SU-DHL-6 (cell line): Measurements from ENCODE around the gene CHCHD3.

Experiments
- H2AFZ ChIP-seq: fragments of 200-600 bp; sonication (generic); 2 replicates; pipeline ENCODE4 v1.6.1; 2014; ENCODE audit warnings: low read depth, mild to moderate bottlenecking, moderate library complexity, mixed read lengths, antibody characterized with exemption, low read length; ENCODE audit not compliant: severe bottlenecking
- H3F3A ChIP-seq: fragments of 200-600 bp; shearing (Covaris generic); 2 replicates; pipeline ENCODE4 v1.6.0; 2016; ENCODE audit warnings: antibody characterized with exemption, mild to moderate bottlenecking; ENCODE audit not compliant: insufficient read depth
- H3K27ac ChIP-seq: fragments of 200-600 bp; sonication (generic); 2 replicates; pipeline ENCODE4 v1.5.1; 2016; ENCODE audit warnings: low read depth, mild to moderate bottlenecking, low read length, moderate library complexity, mixed read lengths
- H3K27me3 ChIP-seq: fragments of 200-600 bp; sonication (generic), shearing (Covaris generic); 2 replicates; pipeline ENCODE4 v1.6.0; 2014; ENCODE audit warnings: mild to moderate bottlenecking, low read length
- H3K36me3 ChIP-seq: fragments of 200-600 bp; sonication (generic); 2 replicates; pipeline ENCODE4 v1.6.1; 2014; ENCODE audit warnings: mild to moderate bottlenecking, low read length, mixed read lengths
- H3K4me2 ChIP-seq: fragments of 300-600, 200-600 bp; shearing (Covaris generic), sonication (generic); 2 replicates; pipeline ENCODE4 v1.6.0; 2014; ENCODE audit warnings: low read length, low read depth, mild to moderate bottlenecking; ENCODE audit not compliant: poor library complexity, severe bottlenecking
- H3K4me3 ChIP-seq: fragments of 200-600 bp; sonication (generic); 2 replicates; pipeline ENCODE4 v1.5.1; 2014; ENCODE audit warnings: antibody characterized with exemption, low read length, mild to moderate bottlenecking, mixed read lengths; ENCODE audit not compliant: insufficient read depth, poor library complexity, severe bottlenecking
- H3K79me2 ChIP-seq: fragments of 200-600 bp; sonication (generic); 2 replicates; pipeline ENCODE4 v1.6.1; 2014; ENCODE audit warnings: mild to moderate bottlenecking, low read length, moderate library complexity; ENCODE audit not compliant: insufficient read depth
- H3K9ac ChIP-seq: fragments of 200-600 bp; sonication (generic); 2 replicates; pipeline ENCODE4 v1.7.0; 2014; ENCODE audit warnings: mild to moderate bottlenecking, low read length
- H3K9me2 ChIP-seq: fragments of 200-600 bp; sonication (generic); replicated peaks from 2 replicates; pipeline ENCODE4 v1.6.1; 2014; ENCODE audit warnings: low read length; ENCODE audit not compliant: insufficient read depth
- H3K9me3 ChIP-seq: fragments of 200-600 bp; sonication (generic); 2 replicates; pipeline ENCODE4 v1.6.1; 2014; ENCODE audit warnings: low read length, mixed read lengths; ENCODE audit not compliant: insufficient read depth
- H4K20me1 ChIP-seq: fragments of 200-600 bp; sonication (generic); 2 replicates; pipeline ENCODE4 v1.6.1; 2014; ENCODE audit warnings: low read depth, mild to moderate bottlenecking, antibody characterized with exemption, low read length, moderate library complexity, mixed read lengths
- CTCF ChIP-seq: fragments of 200-600 bp; sonication (generic); IDR thresholded peaks from one replicate; pipeline ENCODE4 v1.5.1; 2017; ENCODE audit warnings: antibody characterized with exemption, mild to moderate bottlenecking, low read length, moderate library complexity; ENCODE audit not compliant: insufficient read depth, poor library complexity, severe bottlenecking
- EZH2phosphoT487 ChIP-seq: fragments of 200-600 bp; sonication (generic), shearing (Covaris generic); conservative IDR thresholded peaks from 2 replicates; pipeline ENCODE4 v1.6.1; 2018; ENCODE audit warnings: mild to moderate bottlenecking, antibody characterized with exemption, low read length, moderate library complexity, mixed read lengths

The CHCHD3 gene

GRCh38 chr7:132891554-132891953 lies 190.3 kb downstream of the CHCHD3 start:
- Histone ChIP-seq H3K9ac (no peak overlapping the region), H3K4me3 (no peak overlapping the region), H3K27ac (no peak overlapping the region), H3K27me3 (no peaks in the 10 kb centered on the region), H4K20me1 (no peaks in the 10 kb centered on the region; the same call in 1 of the 2 replicates), H2AFZ (no peak overlapping the region), H3K4me2 (no peak overlapping the region), H3K9me2 (no peaks in the 10 kb centered on the region), H3K79me2 (no peaks in the 10 kb centered on the region), H3F3A (no peaks in the 10 kb centered on the region), H3K36me3 (no peaks in the 10 kb centered on the region), H3K9me3 (no peaks in the 10 kb centered on the region)
- TF ChIP-seq CTCF = no peak

- Histone ChIP-seq H3K9me2 (no peaks in the 10 kb centered on the region), H3K9ac (no peak overlapping the region), H3K27ac (no peak overlapping the region), H3K27me3 (no peaks in the 10 kb centered on the region), H3F3A (no peaks in the 10 kb centered on the region), H3K9me3 (no peaks in the 10 kb centered on the region), H4K20me1 (no peaks in the 10 kb centered on the region; the same call in 1 of the 2 replicates), H3K79me2 (no peaks in the 10 kb centered on the region; the same call in 1 of the 2 replicates), H3K4me3 (no peak overlapping the region), H3K36me3 (no peaks in the 10 kb centered on the region), H2AFZ (no peak overlapping the region), H3K4me2 (no peak overlapping the region)
- no peak for TF ChIP-seq CTCF
- no peak for TF ChIP-seq EZH2phosphoT487
Measured at GRCh38 chr7:132882714-132883428, 199.0 kb downstream of the CHCHD3 start.

GRCh38 chr7:132881317-132881716 lies 200.6 kb downstream of the CHCHD3 start:
- Histone ChIP-seq H3F3A (no peaks in the 10 kb centered on the region), H3K27me3 (no peaks in the 10 kb centered on the region), H3K9me2 (no peaks in the 10 kb centered on the region), H4K20me1 (no peaks in the 10 kb centered on the region), H3K4me3 (no peak overlapping the region), H3K9me3 (no peaks in the 10 kb centered on the region), H3K36me3 (no peaks in the 10 kb centered on the region), H2AFZ (no peak overlapping the region), H3K79me2 (peaks cover 4% of the 10 kb centered on the region; the same call in 1 of the 2 replicates), H3K9ac (no peak overlapping the region), H3K4me2 (no peak overlapping the region), H3K27ac (no peak overlapping the region)
- TF ChIP-seq EZH2phosphoT487 (no peak), CTCF (no peak)
